Stimulated activated memory B cell treated with anti-CD40 and anti-IgM and Interleukin-4, amounts not matched to agents 10 μg/mL and 1 μg/mL and 100 μg/mL, for 72 hours (primary cell): ENCODE data around the gene ABHD14A.

ENCODE experiments used
- ATAC-seq: fragments of 150-1000 bp; cut with Tn5 transposase; 2 replicates; pipeline ENCODE4 v1.10.0; 2021
- H3K27ac Mint-ChIP-seq: one replicate; pipeline ENCODE4 v1.8.0; 2022; ENCODE audit warnings: mild to moderate bottlenecking, mixed read lengths
- H3K27me3 Mint-ChIP-seq: one replicate; pipeline ENCODE4 v1.8.0; 2022; ENCODE audit warnings: mixed read lengths
- H3K36me3 Mint-ChIP-seq: one replicate; pipeline ENCODE4 v1.8.0; 2022; ENCODE audit warnings: mixed read lengths
- H3K4me1 Mint-ChIP-seq: one replicate; pipeline ENCODE4 v1.8.0; 2022; ENCODE audit warnings: mixed read lengths
- H3K4me3 Mint-ChIP-seq: one replicate; pipeline ENCODE4 v1.8.0; 2022; ENCODE audit warnings: mild to moderate bottlenecking, moderate library complexity, mixed read lengths
- H3K9me3 Mint-ChIP-seq: one replicate; pipeline ENCODE4 v1.8.0; 2022; ENCODE audit warnings: mixed read lengths

The ABHD14A gene

GRCh38 chr3:52022323-52023100 is 47.6 kb downstream of the ABHD14A start:
- Mint-ChIP-seq H3K27ac (no peak overlapping the region), H3K36me3 (no peaks in the 10 kb centered on the region), H3K27me3 (peaks cover 13% of the 10 kb centered on the region), H3K4me3 (no peak overlapping the region), H3K4me1 (peaks cover 36% of the 10 kb centered on the region), H3K9me3 (no peaks in the 10 kb centered on the region)
- ATAC-seq: no peak

GRCh38 chr3:52023101-52023770 is 48.4 kb downstream of the ABHD14A start:
- ATAC-seq: no peak
- Mint-ChIP-seq H3K36me3 (no peaks in the 10 kb centered on the region), H3K9me3 (no peaks in the 10 kb centered on the region), H3K27ac (peak overlapping the region; percentile 31), H3K4me3 (no peak overlapping the region), H3K4me1 (peaks cover 36% of the 10 kb centered on the region), H3K27me3 (peaks cover 17% of the 10 kb centered on the region)

DNA sequence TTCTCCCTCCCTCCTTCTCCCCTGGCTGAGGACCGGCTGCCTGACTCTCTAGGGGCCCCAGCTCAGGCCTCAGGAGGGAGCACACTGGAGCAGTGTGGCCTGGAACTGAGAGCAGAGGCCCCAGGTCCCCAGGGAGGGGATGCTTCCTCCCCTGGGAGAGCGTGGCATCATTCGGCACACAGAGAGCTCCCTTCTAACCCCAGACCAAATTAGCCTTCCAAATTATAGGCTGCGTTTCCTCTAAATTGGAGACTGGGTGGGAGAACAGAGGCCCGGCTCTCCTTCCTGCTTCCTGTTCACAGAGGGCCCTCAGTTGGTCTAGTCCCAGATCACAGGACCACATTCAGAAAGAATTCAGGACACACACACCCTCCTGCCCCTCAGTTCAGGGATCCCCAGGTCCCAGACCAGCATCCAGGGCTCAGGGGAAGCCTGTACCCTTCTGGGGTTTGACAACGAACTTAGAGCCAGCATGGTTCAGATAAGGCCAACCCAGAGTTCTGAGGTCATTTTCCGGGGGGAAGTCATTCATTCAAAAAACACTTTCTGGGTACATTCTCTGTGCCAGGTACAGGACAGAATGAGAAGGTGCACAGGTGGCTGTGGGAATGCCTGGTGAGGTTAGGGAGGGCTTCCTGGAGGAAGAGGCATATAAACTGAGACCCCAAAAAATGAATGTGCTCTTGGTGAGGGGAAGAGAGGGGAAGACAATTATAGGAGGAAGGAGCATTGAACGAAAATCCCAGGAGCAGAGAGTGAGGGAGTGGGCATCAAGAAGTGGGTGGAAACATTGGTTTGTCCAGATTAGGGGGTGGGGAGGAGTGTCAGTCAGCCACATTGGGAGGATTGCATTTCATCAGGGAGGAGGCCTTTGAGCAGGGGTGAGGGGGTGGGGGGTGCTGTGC is 49.2 kb downstream of the ABHD14A start:
- Mint-ChIP-seq H3K4me3 (peak overlapping the region; percentile 36), H3K27me3 (peaks cover 18% of the 10 kb centered on the region), H3K4me1 (peaks cover 36% of the 10 kb centered on the region), H3K36me3 (no peaks in the 10 kb centered on the region), H3K9me3 (no peaks in the 10 kb centered on the region), H3K27ac (peak overlapping the region; percentile 31)
- ATAC-seq: peak; percentile 81

DNA sequence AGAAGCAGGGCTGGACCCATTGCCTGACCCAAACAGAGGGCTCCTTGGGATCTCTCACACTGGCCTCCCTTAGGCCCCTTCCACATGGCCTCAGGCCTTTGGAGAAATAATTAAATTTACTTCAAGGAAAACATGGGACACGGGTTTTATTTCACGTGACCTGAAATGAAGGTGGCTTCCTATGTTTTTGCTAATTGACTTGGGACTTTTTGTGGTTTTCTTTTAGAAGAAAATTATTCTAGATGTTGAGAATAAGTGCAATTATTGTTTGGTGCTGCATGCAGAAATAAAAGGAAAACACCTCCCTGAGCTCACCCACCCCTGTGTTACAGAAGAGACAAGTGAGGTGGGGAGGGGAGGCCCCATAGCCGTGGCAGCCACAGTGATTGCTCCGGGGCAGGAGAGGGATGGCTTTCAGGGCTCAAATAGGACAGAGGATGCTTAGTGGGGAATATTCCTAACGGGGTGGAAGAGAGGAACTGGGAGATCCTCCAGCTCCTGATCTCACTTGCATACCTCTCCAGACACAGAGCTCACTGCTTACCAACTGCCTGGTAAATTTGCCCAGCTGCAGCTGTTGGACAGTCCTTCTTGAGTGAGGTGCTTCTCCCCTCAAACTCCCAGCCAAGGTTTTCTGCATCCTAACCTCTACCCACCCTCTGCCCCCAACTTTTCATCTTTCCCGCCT is 50.0 kb downstream of the ABHD14A start:
- Mint-ChIP-seq H3K27ac (no peak overlapping the region), H3K4me3 (no peak overlapping the region), H3K9me3 (no peaks in the 10 kb centered on the region), H3K36me3 (no peaks in the 10 kb centered on the region), H3K4me1 (peaks cover 36% of the 10 kb centered on the region), H3K27me3 (peaks cover 18% of the 10 kb centered on the region)
- no peak for ATAC-seq

GRCh38 chr3:52025453-52025852 is 50.6 kb downstream of the ABHD14A start:
- H3K4me1 Mint-ChIP-seq: peaks cover 36% of the 10 kb centered on the region
- H3K4me3 Mint-ChIP-seq: no peak overlapping the region
- H3K27ac Mint-ChIP-seq: no peak overlapping the region
- no peaks in the 10 kb centered on the region for H3K36me3 Mint-ChIP-seq
- ATAC-seq: no peak
- peaks cover 18% of the 10 kb centered on the region for H3K27me3 Mint-ChIP-seq
- no peaks in the 10 kb centered on the region for H3K9me3 Mint-ChIP-seq

DNA sequence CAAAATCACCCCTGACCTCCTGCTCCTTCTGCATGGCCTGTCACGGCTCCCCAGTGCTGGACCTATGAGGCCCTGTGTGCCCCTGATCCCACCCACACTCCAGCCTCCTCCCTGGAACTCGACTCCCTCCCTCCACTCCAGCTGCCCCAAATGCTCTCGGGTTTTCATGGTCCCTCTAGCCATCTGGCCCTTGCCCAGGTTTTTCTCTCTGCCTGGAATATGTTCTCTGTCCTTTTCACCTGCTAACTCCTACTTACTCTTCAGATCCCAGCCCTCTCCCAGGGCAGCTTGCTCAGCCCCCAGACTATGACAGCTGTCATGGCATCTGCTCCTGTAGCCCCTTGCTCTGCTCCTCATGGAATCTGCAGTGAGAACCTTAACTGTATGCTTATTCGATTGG is 51.2 kb downstream of the ABHD14A start:
- Mint-ChIP-seq H3K9me3 (no peaks in the 10 kb centered on the region), H3K4me3 (no peak overlapping the region), H3K27ac (no peak overlapping the region), H3K4me1 (peaks cover 36% of the 10 kb centered on the region), H3K27me3 (peaks cover 18% of the 10 kb centered on the region), H3K36me3 (no peaks in the 10 kb centered on the region)
- no peak for ATAC-seq

DNA sequence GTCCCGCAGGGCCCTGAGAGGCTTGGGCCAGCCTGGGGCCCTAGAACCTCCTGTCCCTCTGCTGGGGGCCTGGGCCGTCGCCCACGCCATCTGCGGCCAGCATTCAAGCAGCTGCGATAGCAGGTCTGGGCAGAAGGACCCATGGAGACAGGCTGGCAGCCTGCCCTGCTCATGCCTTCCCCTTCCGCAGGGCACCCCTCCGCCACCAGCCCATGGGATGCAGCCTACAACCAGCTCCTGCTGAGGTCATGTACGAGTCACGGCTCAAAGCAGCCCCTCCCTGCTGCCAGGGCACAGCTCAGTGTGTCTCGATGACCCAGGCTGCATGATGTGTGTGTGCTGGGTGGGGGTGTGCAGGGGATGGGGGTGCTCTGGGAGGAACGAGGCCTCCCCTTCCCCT is 53.7 kb downstream of the ABHD14A start:
- Mint-ChIP-seq H3K4me3 (no peak overlapping the region), H3K27ac (no peak overlapping the region), H3K4me1 (peaks cover 16% of the 10 kb centered on the region), H3K9me3 (peaks cover 3% of the 10 kb centered on the region), H3K27me3 (peaks cover 21% of the 10 kb centered on the region), H3K36me3 (no peaks in the 10 kb centered on the region)
- ATAC-seq: no peak

GRCh38 chr3:52029053-52029452 is 54.2 kb downstream of the ABHD14A start:
- Mint-ChIP-seq H3K27ac (no peak overlapping the region), H3K36me3 (no peaks in the 10 kb centered on the region), H3K9me3 (peaks cover 3% of the 10 kb centered on the region), H3K4me1 (peaks cover 11% of the 10 kb centered on the region), H3K4me3 (no peak overlapping the region), H3K27me3 (peaks cover 24% of the 10 kb centered on the region)
- no peak for ATAC-seq

- Mint-ChIP-seq H3K9me3 (peaks cover 3% of the 10 kb centered on the region), H3K4me1 (peaks cover 6% of the 10 kb centered on the region), H3K27ac (no peak overlapping the region), H3K4me3 (no peak overlapping the region), H3K27me3 (peaks cover 24% of the 10 kb centered on the region), H3K36me3 (no peaks in the 10 kb centered on the region)
- ATAC-seq: no peak
Measured at GRCh38 chr3:52029535-52029934, 54.7 kb downstream of the ABHD14A start.
